DMS114 treated with DMSO at 0.1 percent for 48 hours (cell line): ENCODE data around the gene MRPL39.

Experiments used
- DNase-seq: peaks from one replicate; lab custom pipeline; 2025; ENCODE audit not compliant: unreplicated experiment; lab: John Stamatoyannopoulos, UW

MRPL39 gene

DNA sequence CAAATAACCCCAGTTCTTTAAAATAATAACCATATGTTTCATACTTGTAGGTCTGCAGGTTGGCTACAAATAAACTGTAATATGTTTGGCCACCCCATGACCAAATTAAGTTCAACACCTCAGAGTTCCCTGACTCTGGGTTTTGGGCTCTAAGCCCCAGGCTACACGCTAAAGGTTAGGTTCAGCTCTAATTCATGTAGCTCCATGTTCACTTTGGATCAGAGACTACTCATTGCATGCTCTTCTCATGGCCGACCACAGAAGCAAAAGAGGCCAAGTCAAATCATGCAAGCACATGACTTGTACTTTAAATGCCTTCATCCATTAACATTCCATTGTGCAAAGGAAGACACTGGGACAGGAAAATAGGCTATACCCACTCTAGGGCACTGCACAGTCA is 66.2 kb downstream of the MRPL39 start:
- DNase-seq = no peak

DNA sequence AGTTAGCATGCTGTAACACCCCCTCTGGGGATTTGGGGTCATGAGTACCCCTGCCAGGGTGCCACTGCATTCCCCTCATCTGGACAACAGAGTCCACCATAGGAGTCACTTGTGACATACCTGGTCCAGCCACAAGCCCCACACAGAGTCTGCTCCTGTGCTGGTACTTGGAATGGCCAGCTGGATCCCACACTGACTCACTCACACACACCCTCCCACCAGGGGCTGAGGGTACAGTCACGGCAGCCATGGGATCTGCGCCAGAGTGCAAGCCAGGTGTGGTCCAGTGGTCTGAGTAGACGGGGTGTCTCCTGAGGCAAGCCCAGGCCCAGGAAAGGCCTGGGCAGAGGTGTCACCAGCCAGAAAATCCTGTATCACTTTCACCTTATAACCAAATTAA is 67.7 kb downstream of the MRPL39 start:
- no peak for DNase-seq

DNA sequence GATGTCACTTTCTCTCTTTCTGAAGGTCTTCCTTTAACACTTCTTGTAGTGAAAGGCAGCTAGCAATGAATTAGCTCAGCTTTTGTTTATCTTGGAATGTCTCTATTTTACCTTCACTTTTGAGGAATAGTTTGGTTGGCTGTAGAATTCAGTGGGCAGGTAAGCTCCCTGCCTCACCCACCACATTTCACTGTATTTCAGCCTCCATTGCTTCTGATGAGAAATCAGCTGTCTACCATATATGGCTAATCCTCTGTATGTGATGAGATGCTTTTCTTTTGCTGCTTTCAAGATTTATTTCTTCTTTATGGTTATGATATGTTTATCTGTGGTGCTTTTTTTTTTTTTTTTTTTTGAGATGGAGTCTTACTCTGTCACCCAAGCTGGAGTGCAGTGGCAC is 70.1 kb downstream of the MRPL39 start:
- no peak for DNase-seq

DNA sequence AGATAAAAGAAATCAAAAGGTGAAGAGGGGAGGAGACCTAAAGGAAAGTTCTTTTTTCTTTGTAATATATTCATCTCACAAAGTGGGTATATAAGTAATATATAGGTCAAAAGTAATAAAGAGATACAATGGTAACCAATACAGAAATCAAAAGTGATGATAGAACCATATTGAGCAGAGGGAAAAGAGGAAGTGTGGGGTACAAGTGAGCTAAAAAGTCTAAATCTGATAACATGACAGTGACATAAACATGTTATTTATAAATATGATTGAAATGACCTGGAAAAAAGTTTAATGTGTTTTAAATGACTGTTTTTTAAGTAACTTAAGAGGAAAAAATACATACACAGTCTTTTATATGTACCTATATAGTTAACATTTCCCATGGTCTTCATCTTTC is 70.5 kb downstream of the MRPL39 start:
- DNase-seq = no peak

DNA sequence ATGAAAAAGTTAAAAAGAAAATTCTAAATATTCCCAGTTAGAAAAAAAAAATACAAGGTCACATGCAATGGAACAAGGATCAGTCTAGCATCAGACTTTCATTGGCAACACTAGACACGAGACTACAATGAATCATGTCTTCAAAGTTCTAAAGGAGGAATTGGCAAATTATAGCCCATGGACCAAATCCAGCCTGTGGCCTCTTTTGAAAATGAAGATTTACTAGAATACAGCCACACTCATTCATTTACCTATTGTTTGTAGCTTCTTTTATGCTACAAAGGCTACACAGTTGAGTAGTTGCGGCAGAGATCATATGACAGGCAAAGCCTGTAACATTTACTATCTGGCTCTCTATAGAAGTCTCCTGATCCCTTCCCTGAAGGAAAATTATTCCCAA is 71.4 kb downstream of the MRPL39 start:
- DNase-seq = no peak
